GM15510 (cell line): Measurements from ENCODE around the gene SBNO1.

Source experiments
- POLR2A ChIP-seq: IDR thresholded peaks from 3 replicates; pipeline ENCODE4 v1.6.1; 2011; ENCODE audit warnings: borderline replicate concordance; ENCODE audit not compliant: insufficient read length; ENCODE audit errors: extremely low read depth

The SBNO1 gene

GRCh38 chr12:123267335-123267920 lies 97.2 kb downstream of the SBNO1 start:
- TF ChIP-seq POLR2A = no peak

DNA sequence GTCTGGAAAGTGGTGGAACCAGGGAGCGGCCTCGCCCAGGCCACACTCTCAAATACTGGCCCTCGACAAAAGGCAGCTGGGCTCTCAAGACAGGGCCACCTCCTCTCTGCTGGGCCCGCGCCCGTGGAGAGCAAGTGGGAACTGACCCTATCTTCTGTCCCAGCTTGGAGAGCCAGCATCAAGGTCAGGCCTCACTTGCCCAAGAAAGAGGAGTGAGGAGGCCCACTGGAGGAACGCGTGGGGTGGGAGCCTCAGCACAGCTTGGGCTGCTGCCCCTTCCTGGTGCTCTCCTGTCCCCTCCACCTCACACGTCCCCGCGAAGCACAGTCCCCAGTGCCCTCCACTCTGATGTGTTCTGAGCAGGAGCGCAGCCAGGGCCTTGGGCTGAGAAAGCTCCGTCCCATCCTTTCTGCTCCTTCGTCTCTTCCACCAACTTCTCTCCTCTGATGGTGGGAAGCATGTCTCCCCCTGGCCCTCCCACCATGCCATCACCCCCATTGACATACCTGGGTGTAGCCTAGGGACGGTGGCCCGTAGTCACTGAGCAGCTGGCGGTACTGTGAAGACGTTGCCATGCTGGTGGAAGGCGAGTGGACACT lies 97.9 kb downstream of the SBNO1 start:
- TF ChIP-seq POLR2A = no peak

GRCh38 chr12:123265851-123266678 lies 98.6 kb downstream of the SBNO1 start:
- TF ChIP-seq POLR2A = no peak

- TF ChIP-seq POLR2A = no peak
These were observed 100.0 kb downstream of the SBNO1 start for GRCh38 chr12:123264642-123265041.

- no peak for TF ChIP-seq POLR2A
These were observed 101.3 kb downstream of the SBNO1 start for GRCh38 chr12:123263196-123263817.

DNA sequence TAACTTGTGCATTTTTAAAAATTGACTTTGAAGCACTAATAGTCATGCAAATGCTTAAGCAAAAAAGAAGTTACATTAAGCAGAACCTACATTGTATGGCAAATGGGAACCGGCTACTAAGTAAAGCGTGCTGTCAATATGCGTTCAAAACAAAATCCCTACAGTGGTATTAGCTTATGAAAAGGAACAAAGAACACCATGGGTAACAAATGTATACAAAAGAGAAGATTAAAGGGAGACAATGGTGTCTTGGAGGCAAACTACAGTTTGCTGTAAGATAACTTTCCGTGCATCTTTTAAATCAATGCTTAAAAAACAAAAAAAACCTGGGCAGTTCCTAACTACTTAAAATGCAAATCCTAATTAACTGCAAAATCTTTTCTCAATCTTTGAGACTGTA lies 103.5 kb downstream of the SBNO1 start:
- no peak for TF ChIP-seq POLR2A

DNA sequence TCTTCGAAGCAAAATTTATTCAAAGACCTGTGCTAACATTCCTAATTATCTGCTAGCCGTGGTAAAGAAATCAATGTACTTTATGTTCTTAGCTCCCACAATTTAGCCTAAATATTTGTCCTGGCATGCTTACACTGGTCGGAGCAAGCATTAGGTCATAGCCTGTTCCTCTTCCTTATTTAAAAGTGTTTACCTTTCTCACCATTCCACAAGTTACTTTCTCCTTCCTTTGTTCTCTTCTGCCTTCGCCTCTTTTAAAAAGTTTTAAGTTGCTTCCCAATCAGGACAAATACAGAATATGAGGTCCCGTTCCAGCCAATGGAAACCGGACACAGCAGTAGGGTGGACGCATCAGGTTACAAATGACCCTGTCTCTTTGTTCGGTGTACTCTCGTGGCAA lies 104.6 kb downstream of the SBNO1 start:
- TF ChIP-seq POLR2A = no peak

- TF ChIP-seq POLR2A = no peak
These were observed 106.1 kb downstream of the SBNO1 start for GRCh38 chr12:123258593-123258992.

DNA sequence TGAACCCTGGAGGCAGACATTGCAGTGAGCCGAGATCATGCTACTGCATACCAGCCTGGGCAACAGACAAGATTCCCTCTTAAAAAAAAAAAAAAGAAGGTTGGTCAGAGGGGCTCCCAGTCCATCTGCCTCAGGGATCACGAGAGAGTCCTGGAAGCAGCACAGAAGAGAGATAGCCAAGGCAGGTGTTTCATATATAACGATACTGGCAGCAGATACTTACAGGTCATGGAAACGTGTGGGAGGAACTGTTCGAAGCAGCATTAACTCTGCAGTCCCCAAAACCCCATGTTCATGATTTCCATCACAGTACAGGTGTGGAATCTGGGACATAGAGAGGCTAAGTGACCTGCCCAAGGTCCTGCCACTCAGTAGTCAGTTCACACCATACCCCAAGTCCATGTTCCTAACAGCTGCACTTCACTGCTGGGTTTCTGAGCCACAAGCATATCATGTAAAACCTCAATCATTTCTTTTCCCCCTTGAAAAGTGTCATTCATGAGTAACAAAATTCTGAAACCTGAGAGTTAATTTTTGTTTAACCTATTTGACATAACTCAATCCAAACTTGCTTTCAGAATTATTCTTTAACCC lies 109.7 kb downstream of the SBNO1 start:
- TF ChIP-seq POLR2A = no peak

- TF ChIP-seq POLR2A = no peak
These were observed 110.8 kb downstream of the SBNO1 start for GRCh38 chr12:123253641-123254459.

- TF ChIP-seq POLR2A = no peak
These were observed 113.1 kb downstream of the SBNO1 start for GRCh38 chr12:123251403-123252076.

- TF ChIP-seq POLR2A = no peak
These were observed 113.9 kb downstream of the SBNO1 start for GRCh38 chr12:123250471-123251383.

- TF ChIP-seq POLR2A = no peak
These were observed 119.0 kb downstream of the SBNO1 start for GRCh38 chr12:123245678-123246077.
